Measurements from ENCODE around the gene SUSD1. TPM values are rescaled to one million over a fixed set of nuclear protein-coding genes. Genes with fewer than 3 reads are reported as not detected.
A peak's percentile ranks its signal among the peaks of the same experiment; 100 is the strongest.

Gene SUSD1
- polyA plus RNA-seq, 1 of the 3 experiments (the other 2 are of a cell fraction) = 8.2 TPM

DNA sequence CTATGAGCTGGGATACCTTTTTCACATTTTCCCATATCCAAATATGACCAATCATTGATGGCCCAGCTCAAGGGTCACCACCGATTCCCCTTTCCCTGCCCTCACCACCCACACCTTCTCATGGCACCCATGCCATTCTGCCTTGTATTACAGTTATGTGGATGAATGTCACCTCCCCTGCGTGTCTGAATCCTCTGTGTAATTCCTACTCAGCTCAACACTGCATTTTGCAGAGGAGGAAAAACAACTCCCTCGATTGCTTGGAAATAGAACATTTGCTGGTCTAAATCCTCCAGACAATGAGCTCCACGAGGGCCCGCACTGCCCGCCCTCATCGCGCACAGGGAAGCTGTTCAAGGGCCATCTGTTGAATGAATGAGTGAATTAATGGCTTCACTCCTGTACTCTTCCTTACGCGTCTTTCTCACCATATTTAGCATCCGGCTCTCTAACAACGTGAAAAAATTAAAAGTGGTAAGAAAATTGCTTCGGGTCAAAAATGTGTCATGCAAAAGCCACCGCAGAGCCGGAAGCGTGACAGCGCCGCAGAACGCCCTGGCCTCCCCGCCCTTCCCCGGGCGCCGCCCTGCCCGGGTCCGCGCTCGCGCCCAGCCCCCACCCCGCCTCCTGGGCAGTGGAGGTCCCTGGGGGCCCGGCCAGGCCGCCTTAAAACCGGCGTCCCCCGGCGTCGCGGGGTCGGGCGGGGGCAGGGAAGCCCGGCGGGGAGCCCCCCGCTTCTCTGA, 704 bp downstream of the SUSD1 start:
- Histone ChIP-seq H3K27ac (ENCODE audit: low read depth in 2 of 2, low read length in 1 of 2) (peak overlapping the region in 1 of 2 experiments; percentile 53; a peak in 1 of 4 replicates), H3K4me3 (ENCODE audit: low read depth in 2 of 2, low read length in 1 of 2) (peak overlapping the region; percentile 42 to 59; a peak in 3 of 4 replicates), H3K9ac (peak overlapping the region; percentile 60; the same call in 1 of the 2 replicates), H3K79me2 (ENCODE audit: insufficient read depth) (no peaks in the 10 kb centered on the region), H3K9me2 (no peaks in the 10 kb centered on the region), H3K4me1 (ENCODE audit: control insufficient read depth in 1 of 2, insufficient read depth in 2 of 2, low read depth in 1 of 2, low read length in 1 of 2) (peaks cover 0 to 11% of the 10 kb centered on the region in 2 experiments; a peak in 1 of 4 replicates), H3K27me3 (ENCODE audit: insufficient read depth) (no peaks in the 10 kb centered on the region), H3K9me3 (no peaks in the 10 kb centered on the region), H3K36me3 (replicated peaks in 1 of 2; ENCODE audit: control insufficient read depth in 1 of 2, insufficient read depth in 2 of 2, low read length in 1 of 2) (no peaks in the 10 kb centered on the region), H2AFZ (ENCODE audit: low read depth) (peak overlapping the region; percentile 68), H3K4me2 (peak overlapping the region; percentile 46), H3F3A (replicated peaks; ENCODE audit: insufficient read depth) (peaks cover 4% of the 10 kb centered on the region), H4K20me1 (ENCODE audit: insufficient read depth) (no peaks in the 10 kb centered on the region)
- peak; percentile 92 for DNase-seq
- WGBS (ENCODE audit: low lambda C conversion rate) = 27% methylated on average over 18 of the region's 42 CpGs
- peak; percentile 49; the same call in 1 of the 2 replicates for TF ChIP-seq MXI1 (IDR thresholded peaks at IDR 0.05; ENCODE audit: low read depth, low read length)
- TF ChIP-seq TCF12 (IDR thresholded peaks at IDR 0.05) = no peak
- 0 out of 2 replicates have a peak, but pooled peaks have one; percentile 17 for TF ChIP-seq ELF1 (IDR thresholded peaks at IDR 0.05)
- TF ChIP-seq, protein P1, sequence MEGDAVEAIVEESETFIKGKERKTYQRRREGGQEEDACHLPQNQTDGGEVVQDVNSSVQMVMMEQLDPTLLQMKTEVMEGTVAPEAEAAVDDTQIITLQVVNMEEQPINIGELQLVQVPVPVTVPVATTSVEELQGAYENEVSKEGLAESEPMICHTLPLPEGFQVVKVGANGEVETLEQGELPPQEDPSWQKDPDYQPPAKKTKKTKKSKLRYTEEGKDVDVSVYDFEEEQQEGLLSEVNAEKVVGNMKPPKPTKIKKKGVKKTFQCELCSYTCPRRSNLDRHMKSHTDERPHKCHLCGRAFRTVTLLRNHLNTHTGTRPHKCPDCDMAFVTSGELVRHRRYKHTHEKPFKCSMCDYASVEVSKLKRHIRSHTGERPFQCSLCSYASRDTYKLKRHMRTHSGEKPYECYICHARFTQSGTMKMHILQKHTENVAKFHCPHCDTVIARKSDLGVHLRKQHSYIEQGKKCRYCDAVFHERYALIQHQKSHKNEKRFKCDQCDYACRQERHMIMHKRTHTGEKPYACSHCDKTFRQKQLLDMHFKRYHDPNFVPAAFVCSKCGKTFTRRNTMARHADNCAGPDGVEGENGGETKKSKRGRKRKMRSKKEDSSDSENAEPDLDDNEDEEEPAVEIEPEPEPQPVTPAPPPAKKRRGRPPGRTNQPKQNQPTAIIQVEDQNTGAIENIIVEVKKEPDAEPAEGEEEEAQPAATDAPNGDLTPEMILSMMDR (IDR thresholded peaks at IDR 0.05) = no peak
- CTCF ChIA-PET = interaction anchor here (0.9 to 1.7 kb wide), 3 partner anchors 9 to 87 kb away, joined by 3 to 9 read pairs (median 5); no protein-coding TSS in a partner anchor
- POLR2A ChIA-PET = interaction anchor here (1.0 to 2.6 kb wide), 2 partner anchors 10 to 159 kb away, joined by 4 to 8 read pairs; partner anchors contain the start of gene PTBP3

DNA sequence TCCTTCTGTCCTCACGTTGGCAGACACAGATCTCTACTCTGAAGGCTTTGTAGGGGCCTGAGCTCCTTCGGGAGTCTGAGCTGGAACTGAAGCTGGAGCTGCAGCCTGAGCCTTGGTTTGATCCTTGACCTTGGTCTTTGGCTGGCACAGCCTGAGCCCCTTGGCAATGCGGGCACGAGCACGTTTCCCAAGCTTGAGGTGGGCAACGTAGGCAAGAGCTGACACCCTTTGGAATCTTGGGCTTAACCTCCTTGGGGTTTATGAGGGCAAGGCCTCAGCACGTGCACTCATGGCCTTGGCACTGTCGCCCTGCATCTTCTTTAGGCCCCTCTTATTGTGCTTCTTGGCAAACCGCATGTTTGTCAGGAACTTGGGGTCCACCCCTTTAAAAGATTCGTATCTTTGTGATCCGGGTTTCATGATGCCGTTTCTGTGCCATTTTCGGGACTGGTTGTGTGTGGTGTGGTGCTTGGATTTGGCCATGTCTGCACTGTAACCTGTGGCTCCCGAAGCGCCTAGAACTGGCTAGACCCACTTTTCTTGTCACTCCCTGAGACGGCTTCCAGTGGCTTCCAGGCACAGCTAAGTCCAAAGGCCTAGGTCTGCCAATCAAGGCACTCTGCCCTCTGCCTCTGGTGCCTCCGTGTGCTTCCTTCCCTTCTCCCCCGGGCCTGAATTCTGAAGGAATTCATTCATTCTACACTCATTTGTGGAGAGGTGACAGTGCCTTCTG, 1.4 kb downstream of the SUSD1 start:
- peak overlapping the region; percentile 46; the same call in 1 of the 2 replicates for H3K4me2 ChIP-seq
- H4K20me1 ChIP-seq (ENCODE audit: insufficient read depth) = no peaks in the 10 kb centered on the region
- peak overlapping the region; percentile 68; the same call in 1 of the 2 replicates for H2AFZ ChIP-seq (ENCODE audit: low read depth)
- peaks cover 7% of the 10 kb centered on the region for H3F3A ChIP-seq (replicated peaks; ENCODE audit: insufficient read depth)
- 94% methylated on average over 11 of the region's 18 CpGs for WGBS (ENCODE audit: low lambda C conversion rate)
- H3K27me3 ChIP-seq (ENCODE audit: insufficient read depth) = no peaks in the 10 kb centered on the region
- ChIA-PET CTCF (interaction anchor here (0.9 to 1.3 kb wide), 2 partner anchors 75 to 87 kb away, joined by 3 to 5 read pairs; no protein-coding TSS in a partner anchor), POLR2A (interaction anchor here (0.5 to 2.6 kb wide), 3 partner anchors 10 to 203 kb away, joined by 3 to 8 read pairs (median 4); partner anchors contain the start of gene PTBP3)
- no peaks in the 10 kb centered on the region for H3K79me2 ChIP-seq (ENCODE audit: insufficient read depth)
- DNase-seq = no peak
- no peak overlapping the region for H3K9ac ChIP-seq
- H3K9me2 ChIP-seq = no peaks in the 10 kb centered on the region
- no peak overlapping the region for H3K27ac ChIP-seq (ENCODE audit: low read depth in 2 of 2, low read length in 1 of 2)
- no peak overlapping the region for H3K4me3 ChIP-seq (ENCODE audit: low read depth in 2 of 2, low read length in 1 of 2)
- no peaks in the 10 kb centered on the region for H3K9me3 ChIP-seq
- H3K36me3 ChIP-seq (replicated peaks in 1 of 2; ENCODE audit: control insufficient read depth in 1 of 2, insufficient read depth in 2 of 2, low read length in 1 of 2) = no peaks in the 10 kb centered on the region
- peaks cover 0 to 11% of the 10 kb centered on the region in 2 experiments; a peak in 1 of 4 replicates for H3K4me1 ChIP-seq (ENCODE audit: control insufficient read depth in 1 of 2, insufficient read depth in 2 of 2, low read depth in 1 of 2, low read length in 1 of 2)
- TF ChIP-seq JUND (IDR thresholded peaks at IDR 0.05) (no peak), ELF1 (IDR thresholded peaks at IDR 0.05) (no peak), SMC3 (IDR thresholded peaks at IDR 0.05; ENCODE audit: low read depth, low read length) (no peak), RCOR1 (IDR thresholded peaks at IDR 0.05; ENCODE audit: low read length) (no peak), TAF1 (IDR thresholded peaks at IDR 0.05; ENCODE audit: borderline replicate concordance, low read depth, low read length) (no peak), EP300 (IDR thresholded peaks at IDR 0.05; ENCODE audit: borderline replicate concordance in 1 of 2, low read depth in 1 of 2, low read length in 1 of 2) (no peak), POLR2AphosphoS5 (IDR thresholded peaks at IDR 0.05; ENCODE audit: low read depth, low read length) (no peak), RAD21 (IDR thresholded peaks at IDR 0.05; ENCODE audit: low read length) (no peak), FOXM1 (IDR thresholded peaks at IDR 0.05; ENCODE audit: low read depth) (no peak), FOXJ3 (CRISPR knock-in tag; IDR thresholded peaks at IDR 0.05) (no peak), MXI1 (IDR thresholded peaks at IDR 0.05; ENCODE audit: low read depth, low read length) (no peak), IRF3 (IDR thresholded peaks at IDR 0.05; ENCODE audit: low read depth, low read length) (no peak), USF1 (IDR thresholded peaks at IDR 0.05; ENCODE audit: borderline replicate concordance, low read depth) (no peak), ZBTB33 (IDR thresholded peaks at IDR 0.05; ENCODE audit: borderline replicate concordance, low read depth) (no peak), YY1 (IDR thresholded peaks at IDR 0.05; ENCODE audit: low read depth) (no peak)
- TF ChIP-seq, protein P2, sequence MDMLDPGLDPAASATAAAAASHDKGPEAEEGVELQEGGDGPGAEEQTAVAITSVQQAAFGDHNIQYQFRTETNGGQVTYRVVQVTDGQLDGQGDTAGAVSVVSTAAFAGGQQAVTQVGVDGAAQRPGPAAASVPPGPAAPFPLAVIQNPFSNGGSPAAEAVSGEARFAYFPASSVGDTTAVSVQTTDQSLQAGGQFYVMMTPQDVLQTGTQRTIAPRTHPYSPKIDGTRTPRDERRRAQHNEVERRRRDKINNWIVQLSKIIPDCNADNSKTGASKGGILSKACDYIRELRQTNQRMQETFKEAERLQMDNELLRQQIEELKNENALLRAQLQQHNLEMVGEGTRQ (IDR thresholded peaks at IDR 0.05; ENCODE audit: borderline replicate concordance, low read depth, low read length) = no peak

Measured in SK-N-SH (cell line).